ENCODE results near the gene FBXW8. TPM values are rescaled to one million over a fixed set of nuclear protein-coding genes. Genes with fewer than 3 reads are reported as not detected.

FBXW8 gene
- total and polyA plus RNA-seq, 2 donors (not counting 3 experiments of a cell fraction or from before 2014, with no cell fraction given), result 15.4 TPM

DNA sequence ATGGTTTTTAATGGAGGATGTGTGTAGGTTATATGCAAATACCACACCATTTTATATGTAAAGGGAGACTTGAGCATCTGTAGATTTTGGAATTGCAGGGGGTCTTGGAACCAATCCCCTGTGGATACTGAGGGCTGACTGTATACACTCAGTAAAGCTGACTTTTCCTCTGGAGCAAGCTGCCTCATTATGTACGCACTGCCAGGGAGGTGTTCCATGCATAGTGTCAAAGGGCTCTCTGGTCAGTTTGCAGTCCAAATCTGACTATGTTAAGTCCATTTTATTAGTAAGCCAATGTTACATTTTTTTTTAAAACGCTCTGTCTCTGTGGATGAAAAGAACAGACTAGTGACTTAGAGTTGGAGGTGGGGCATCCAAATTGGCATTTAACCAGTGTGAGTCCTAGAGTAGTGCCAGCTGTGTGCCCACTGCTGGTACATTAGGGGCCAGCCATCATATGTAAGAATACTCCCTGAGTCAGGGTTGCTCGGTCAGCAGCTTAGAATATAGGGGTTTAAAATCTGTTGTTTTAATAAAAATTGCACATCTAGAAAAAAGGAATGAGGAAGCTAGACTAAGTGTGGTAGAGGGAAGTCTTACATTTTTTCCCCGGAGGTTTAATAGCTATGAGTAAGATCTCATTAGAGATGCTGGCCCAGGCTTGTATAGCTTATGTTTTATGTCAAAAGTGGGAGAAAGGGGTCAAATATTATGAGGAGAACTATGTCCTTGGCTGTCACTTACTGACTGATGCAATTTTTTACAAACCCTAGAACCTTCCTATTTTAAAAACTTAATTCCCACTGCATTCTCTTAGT lies 101.4 kb downstream of the FBXW8 start:
- H3K27ac ChIP-seq (ENCODE audit: insufficient read depth, low read depth, low read length), result no peak overlapping the region
- no peak overlapping the region for H3K4me3 ChIP-seq (replicated peaks in 1 of 3; ENCODE audit: insufficient read depth in 1 of 3, low read depth in 1 of 3, low read length in 3 of 3)
- H3K4me1 ChIP-seq (ENCODE audit: control insufficient read depth, extremely low read depth, insufficient read depth, low read length), result peaks cover 13% of the 10 kb centered on the region
- POLR2A ChIA-PET, result no interaction called here
- peaks cover 2 to 6% of the 10 kb centered on the region in 2 experiments for H3K36me3 ChIP-seq (ENCODE audit: control insufficient read depth in 2 of 2, extremely low read depth in 1 of 2, insufficient read depth in 2 of 2, low read length in 2 of 2)
- TF ChIP-seq POLR2AphosphoS5 (IDR thresholded peaks at IDR 0.05; ENCODE audit: insufficient read depth, low read depth, low read length), result no peak
- no peak for TF ChIP-seq POLR2A (IDR thresholded peaks at IDR 0.05; ENCODE audit: low read depth, low read length)
- no peak for TF ChIP-seq GATA2 (IDR thresholded peaks at IDR 0.05; ENCODE audit: insufficient read depth, insufficient read length, low read depth, low read length)
- TF ChIP-seq FOS (IDR thresholded peaks at IDR 0.05; ENCODE audit: borderline replicate concordance, insufficient read depth, low read length), result no peak
- TF ChIP-seq JUN (IDR thresholded peaks at IDR 0.05; ENCODE audit: borderline replicate concordance, insufficient read depth, insufficient read length, low read depth), result no peak
- TF ChIP-seq, protein P1, sequence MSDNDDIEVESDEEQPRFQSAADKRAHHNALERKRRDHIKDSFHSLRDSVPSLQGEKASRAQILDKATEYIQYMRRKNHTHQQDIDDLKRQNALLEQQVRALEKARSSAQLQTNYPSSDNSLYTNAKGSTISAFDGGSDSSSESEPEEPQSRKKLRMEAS (IDR thresholded peaks at IDR 0.05; ENCODE audit: insufficient read depth, insufficient read length), result no peak
- dilution Hi-C loops (cut with MboI; ENCODE audit: extremely low pct_ligation_motif_present, low sequenced_read_pairs) (no loop called here), intact Hi-C loops (cut with micrococcal nuclease) (loop anchor here (5.0 to 10.0 kb wide), 2 partner anchors 100 to 277 kb away; partner anchors contain the start of genes FBXW8, RNFT2 and SPRING1)
- H3K27me3 ChIP-seq (ENCODE audit: control insufficient read depth in 2 of 2, insufficient read depth in 2 of 2, low read length in 2 of 2), result no peaks in the 10 kb centered on the region
- no peaks in the 10 kb centered on the region for H3K9me3 ChIP-seq (replicated peaks; ENCODE audit: control insufficient read depth, insufficient read depth, low read length)
- no peaks in the 10 kb centered on the region for H3K9me1 ChIP-seq (replicated peaks; ENCODE audit: control insufficient read depth, extremely low read depth, insufficient read depth, low read length)
- H3K9ac ChIP-seq (replicated peaks; ENCODE audit: extremely low read depth, insufficient read depth, low read length), result no peak overlapping the region
- CTCF ChIA-PET, result interaction anchor here (1.6 kb wide), 1 partner anchor 11 kb away, joined by 5 read pairs; no protein-coding TSS in a partner anchor
- BruUV-seq (replicated peaks), result no TSS peak
- FAIRE-seq (no peak), DNase-seq (ENCODE audit: low read depth, low spot score) (no peak)
- H3K79me2 ChIP-seq (ENCODE audit: control insufficient read depth, insufficient read depth, low read length), result peaks cover 4% of the 10 kb centered on the region
- no peaks in the 10 kb centered on the region for H4K20me1 ChIP-seq (replicated peaks; ENCODE audit: control insufficient read depth, extremely low read depth, insufficient read depth, low read length)
- H3K4me2 ChIP-seq (ENCODE audit: insufficient read depth, low read length), result no peak overlapping the region
- H2AFZ ChIP-seq (ENCODE audit: low read depth, low read length), result no peak overlapping the region

Measured in endothelial cell of umbilical vein (primary cell).